HG03521 (cell line): ENCODE data around the gene CALY.

ENCODE experiments used
- ATAC-seq: cut with Tn5 transposase; IDR thresholded peaks from one replicate; pipeline ENCODE4 v1.9.1; 2021; ENCODE audit warnings: mild to moderate bottlenecking, moderate library complexity; ENCODE audit not compliant: unreplicated experiment

Gene CALY

DNA sequence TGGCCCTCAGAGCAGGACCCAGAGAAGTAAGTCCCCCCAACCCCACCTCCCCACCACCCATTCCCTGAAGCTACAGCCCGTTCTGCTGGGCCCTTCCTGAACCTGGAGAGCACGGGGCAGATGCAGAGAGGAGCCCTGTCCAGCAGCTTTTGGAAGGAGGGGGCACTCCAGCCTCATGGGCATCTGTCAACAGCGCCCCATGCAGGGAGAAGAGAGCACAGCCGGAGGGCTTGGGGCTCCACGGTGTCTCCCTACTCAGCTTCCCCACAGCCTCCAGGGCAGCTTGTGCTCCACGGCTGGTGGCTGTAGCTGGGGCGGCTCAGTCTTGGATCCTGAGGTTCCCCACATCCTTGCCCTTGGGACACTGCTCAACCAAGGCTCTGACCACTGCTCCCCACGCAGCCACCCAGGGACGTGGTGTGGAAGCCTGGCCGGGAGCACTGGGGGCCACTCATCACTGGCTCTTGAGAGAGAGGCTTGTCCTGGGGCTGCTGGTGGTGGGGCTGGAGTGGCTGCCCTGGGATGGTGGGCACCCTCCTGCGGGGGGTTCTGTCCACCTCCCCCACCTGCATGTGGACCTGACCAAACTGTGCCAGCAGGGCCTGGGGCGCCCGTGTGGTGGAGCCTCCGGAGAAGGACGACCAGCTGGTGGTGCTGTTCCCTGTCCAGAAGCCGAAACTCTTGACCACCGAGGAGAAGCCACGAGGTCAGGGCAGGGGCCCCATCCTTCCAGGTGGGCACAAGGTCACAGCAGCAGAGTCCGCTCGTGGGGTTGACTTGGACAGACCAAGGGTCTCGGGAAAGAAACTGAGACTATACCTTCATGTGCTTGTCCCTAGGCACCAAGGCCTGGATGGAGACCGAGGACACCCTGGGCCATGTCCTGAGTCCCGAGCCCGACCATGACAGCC, 15.0 kb upstream of the CALY start:
- no peak for ATAC-seq

DNA sequence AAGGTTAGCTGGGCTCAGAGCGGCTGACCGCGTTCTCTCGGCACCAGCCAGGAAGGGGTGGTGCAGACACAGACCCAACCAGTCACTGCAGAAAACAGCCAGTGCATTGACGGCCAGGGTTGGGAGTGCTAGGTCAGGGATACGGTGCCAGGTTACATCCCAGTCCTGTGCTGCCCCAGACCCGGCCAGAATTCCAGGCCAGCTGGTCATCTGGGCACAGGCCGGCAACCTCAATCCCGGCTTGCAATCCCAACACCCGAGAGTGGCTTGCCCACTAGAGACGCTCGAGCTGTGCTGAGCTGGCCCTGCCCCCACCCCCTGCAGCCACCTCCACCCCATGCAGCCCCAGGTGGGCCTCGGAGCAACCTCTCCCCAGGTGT, 14.2 kb upstream of the CALY start:
- ATAC-seq = no peak

DNA sequence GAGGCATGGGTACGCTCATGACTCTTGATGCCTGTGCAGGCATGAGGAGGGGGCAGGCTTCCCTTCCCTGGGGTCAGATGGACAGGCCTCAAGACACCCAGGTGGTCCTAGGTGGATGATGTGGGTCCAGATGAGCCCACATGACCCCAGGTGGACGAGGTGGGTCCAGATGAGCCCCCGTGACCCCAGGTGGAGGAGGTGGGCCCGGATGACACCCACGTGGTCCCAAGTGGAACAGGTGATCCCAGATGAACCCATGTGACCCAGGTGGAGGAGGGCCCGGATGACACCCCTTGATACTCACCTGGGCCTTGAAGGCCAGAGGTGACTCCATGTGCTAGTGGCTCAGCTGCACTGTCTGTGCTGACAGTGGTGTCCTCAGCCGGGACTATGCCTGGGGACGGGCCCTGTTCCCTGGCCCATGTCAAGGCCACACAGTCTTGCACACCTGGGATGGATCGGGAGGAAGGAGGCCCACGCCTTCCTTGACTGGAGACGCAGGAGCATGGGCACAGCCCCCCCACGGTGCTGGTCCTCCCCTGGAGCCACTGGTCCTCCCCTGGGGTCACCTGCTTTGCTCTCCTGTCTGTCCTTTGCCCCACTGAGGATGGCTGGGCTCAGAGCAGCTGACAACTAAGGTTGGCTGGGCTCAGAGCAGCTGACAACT, 13.7 kb upstream of the CALY start:
- ATAC-seq = no peak

DNA sequence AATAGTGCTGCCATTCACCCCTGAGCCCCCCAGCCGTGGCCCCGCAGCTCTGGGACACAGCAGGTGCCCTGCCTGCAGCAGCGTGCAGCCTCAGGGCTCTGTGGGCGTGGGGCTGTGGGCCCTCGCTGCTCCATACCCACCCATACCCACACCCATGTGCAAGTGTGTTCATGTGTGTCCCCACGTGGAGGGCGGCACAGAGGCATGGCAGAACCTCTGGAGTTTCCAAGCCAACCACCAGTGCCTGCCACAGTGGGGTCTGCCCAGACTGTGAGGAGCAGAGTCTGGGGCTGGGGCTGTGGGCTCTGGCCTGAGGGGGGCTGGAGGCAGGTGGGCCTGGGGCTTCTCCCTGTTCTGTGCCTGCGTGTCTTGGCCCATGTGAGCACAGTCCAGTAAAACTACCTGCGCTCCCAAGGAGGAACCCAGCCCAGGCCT, 12.9 kb upstream of the CALY start:
- ATAC-seq = no peak

DNA sequence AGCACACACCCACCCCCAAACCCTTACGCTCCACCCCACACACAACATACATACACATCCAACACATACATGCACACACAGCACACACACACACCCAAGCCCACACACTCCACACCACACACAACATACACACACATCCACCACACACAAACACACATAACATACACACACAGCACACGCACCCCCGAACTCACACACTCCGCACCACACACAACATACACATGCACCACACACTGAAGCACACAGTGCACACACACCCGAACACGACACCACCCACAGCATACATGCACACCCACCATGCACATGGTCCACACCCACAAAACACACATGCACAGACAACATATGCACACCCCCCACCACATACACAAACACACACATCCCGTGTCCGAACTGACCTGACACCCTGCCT, 12.5 kb upstream of the CALY start:
- ATAC-seq = no peak

DNA sequence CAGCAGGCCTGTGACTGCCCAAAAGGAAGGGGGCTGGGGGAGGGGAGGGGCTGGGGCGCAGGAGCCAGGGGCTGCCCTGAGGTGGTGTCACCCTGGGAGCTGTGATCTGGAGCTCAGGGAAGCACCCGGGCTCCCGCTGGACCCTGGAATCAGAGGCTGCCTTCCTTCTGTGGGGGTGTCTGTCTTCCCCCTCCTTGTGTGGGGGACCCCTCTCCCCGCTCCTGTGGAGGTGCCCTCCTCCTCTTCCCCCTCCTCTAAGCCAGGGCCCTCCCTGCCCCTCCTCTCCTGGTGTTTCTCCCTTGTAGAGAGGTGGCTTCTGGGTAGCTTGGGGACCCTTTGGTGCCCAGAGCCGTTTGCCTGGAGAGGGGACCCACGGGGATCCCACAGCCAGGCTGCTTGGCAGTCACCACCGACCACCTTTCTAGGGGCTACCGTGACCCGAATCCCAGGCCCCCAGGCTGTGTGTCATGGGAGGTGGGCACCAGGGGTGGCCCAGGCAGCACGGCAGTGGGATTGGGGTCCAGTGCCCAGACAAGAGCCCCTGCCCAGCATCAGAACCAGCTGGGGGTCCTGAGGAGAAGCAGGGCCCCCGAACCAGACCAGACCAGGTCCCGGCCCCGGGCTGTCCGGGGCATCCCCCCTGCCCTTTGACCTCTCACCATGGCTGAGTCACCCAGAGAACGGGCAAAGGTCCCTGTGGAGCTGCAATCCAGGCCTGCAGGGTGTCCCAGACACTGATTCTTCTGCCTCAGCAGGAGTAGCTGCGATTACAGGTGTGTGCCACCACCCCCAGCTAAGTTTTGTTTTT, 11.2 kb upstream of the CALY start:
- no peak for ATAC-seq

DNA sequence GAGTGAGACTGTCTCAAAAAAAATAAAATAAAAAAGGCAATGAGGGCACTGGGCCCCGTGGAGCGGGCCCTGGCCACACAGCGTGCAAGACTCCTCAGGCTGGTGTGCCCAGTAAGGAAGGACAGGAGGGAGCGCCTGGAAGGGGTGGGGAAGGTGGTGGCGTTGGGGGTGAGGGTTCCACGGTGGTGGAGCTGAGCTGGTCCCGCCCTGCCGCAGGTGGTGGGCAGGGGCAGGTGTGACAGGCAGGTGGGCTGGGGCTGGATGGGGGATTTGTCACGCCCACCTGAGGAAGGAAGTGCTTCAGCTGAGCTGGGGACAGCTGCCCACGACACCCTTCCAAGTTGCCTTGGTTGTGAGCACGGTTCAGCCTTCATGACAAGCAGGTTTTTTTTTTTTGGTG, 9.7 kb upstream of the CALY start:
- no peak for ATAC-seq

DNA sequence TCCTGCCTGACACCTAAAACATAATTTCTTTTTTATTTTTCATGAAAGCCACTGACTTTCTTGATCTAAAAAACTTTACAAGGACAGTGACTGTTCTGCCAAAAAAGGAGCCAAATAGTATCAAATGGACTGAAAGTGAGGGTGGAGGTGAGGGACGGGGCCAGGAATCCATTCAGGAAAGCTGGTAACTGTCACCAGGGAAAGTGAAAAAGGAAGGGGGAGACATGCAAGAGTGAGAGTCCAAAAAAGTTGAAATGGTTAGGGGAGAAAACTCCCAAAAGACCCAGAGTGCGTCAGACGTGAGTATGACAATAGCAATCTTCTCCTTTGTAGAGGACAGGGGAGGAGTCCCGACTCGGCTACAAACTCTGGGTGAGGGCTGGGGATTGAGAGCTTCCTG, 7.5 kb upstream of the CALY start:
- no peak for ATAC-seq

DNA sequence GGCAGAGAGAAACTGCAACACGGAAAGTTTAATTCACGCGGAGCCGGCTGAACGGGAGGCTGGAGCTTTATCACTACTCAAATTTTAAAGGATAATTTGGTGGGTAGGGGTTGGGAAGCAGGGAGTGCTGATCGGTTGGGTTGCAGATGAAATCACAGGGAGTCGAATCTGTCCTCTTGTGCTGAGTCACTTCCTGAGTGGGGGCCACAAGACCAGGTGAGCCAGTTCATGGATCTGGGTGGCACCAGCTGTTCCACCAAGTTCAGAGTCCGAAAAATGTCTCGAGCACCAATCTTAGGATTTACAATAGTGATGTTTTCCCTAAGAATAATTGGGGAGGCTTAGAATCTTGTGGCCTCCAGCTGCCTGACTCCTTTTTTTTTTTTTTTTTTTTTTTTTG, 6.9 kb upstream of the CALY start:
- no peak for ATAC-seq

DNA sequence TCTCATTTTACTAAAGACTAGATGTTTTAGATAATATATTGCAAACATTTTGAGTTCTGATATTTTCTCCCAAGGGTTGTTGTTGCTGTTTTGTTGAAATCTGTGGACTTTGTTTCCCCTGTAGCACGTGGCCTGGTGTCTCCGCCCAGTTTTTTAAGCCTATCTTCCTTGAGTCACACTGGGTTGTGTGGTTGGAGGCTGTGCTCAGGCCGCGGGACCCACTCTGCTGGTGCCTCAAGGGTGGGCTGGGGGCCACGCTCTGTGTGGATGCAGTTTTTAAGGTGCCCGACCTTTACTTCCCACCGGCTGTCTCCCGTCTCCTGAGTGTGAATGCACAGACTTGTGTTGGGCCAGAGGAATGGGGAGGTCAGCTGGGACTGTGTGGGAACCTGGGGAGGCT, 6.2 kb upstream of the CALY start:
- ATAC-seq = no peak

DNA sequence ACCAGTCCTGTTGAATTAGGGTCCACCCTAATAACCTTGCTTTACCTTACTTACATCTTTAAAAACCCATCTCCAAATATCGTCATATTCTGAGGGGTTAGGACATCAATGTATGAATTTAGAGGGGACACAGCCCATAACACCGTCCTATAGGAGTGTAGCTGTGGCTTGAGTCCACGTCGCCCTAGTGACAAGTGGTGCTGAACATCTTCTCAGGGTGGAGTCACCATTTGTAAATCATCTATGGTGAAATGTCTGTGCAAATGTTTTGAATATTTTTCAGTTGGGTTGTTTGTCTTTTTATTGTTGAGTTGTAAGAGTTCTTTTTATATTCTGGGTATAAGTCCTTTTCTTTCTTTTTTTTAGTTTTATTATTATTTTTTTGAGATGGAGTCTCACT, 5.3 kb upstream of the CALY start:
- ATAC-seq = no peak

DNA sequence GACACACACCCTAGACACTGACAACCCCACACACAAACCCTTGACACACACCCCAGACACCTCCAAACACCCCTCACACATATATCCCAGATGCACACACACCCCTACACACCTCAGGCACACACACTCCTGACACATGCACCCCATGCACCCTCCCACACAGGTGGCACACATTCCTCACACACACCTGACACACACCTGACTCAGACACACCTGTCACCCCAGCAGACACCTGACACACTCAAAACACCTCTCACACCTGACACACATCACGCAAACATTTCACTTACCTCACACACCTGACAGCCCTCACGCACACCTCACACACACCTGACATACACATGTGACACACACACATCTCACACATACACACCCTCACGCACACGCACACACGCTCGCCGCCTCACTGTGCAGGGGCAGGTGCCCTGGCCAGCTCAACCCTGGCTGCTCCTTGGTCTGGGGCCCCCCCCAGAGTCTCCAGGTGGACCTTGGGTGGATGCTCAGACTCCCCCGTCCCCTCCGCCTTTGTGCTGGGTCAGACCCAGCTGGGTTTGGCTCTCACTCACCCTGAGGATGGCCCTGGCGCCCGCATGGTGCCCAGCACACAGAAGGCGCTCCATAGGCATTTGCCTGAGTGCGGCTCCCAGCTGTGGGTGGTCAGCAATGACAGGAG, 3.1 kb upstream of the CALY start:
- ATAC-seq = no peak

DNA sequence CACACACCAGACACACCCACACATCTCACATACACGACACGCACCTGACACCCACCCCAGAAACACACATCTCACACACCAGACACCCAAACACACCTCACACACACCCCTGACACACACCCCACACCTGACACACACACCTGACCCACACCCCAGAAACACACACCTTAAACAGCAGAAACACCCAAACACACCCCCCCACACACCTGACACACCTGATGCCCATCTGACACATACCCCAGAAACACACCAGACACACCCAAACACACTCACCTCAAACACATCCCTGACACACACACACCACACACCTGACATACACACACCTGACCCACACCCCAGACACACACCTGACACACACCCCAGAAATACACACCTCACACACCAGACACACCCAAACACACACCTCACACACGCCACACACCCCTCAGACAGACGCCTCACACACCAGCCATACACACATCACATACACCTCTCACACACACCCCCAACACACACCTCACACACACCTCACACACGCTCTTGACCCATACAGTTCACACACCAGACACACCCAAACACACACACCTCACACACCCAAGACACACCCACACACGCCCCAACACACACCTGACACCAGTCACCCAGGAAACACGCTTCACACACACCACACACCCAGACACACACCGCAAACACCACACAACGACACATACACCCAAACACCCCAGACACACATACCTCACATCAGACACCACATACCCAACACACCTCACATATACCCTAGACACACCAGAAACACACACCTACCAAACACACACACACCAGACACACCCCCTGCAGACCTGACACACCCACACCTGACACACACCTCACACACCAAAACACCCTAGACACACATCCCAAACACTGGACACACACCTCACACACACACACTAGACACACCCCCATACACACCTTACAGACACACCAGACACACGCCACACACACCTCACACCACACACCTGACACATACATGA, 1.7 kb upstream of the CALY start:
- ATAC-seq = no peak

DNA sequence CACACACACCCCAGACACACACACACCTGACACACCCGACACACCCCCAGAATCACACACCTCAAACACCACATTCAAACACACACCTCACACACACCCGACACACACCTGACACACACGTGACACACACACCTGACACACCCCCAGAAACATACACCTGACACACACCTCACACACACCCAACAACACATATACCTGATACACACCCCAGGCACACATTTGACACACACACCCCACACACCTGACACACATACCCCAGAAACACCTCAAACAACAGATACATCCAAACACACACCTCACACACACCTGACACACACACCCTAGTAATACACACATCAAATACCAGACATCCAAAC, 652 bp upstream of the CALY start:
- ATAC-seq = no peak

DNA sequence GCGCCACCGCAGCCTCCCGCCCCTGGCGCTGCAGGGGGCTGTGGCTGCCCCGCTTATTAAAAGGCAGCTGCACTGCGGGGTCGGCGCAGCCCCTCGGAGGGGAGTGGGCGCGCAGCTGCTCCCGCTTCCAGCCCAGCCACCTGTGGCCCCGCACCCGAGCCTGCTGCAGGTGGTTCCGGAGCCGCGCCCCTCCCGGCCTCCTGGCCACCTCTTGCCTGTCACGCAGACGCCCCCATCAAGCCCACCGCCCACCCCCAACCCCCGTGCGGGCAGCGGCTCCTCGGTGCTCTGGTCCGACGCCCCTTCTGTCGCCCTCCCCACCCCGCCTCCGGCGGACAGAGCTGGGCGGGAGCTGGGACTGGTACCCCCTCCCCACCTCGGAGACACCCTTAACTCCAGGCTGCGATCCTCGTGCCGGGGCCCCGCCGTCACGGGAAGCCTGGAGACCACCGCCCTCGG, 549 bp downstream of the CALY start:
- no peak for ATAC-seq

DNA sequence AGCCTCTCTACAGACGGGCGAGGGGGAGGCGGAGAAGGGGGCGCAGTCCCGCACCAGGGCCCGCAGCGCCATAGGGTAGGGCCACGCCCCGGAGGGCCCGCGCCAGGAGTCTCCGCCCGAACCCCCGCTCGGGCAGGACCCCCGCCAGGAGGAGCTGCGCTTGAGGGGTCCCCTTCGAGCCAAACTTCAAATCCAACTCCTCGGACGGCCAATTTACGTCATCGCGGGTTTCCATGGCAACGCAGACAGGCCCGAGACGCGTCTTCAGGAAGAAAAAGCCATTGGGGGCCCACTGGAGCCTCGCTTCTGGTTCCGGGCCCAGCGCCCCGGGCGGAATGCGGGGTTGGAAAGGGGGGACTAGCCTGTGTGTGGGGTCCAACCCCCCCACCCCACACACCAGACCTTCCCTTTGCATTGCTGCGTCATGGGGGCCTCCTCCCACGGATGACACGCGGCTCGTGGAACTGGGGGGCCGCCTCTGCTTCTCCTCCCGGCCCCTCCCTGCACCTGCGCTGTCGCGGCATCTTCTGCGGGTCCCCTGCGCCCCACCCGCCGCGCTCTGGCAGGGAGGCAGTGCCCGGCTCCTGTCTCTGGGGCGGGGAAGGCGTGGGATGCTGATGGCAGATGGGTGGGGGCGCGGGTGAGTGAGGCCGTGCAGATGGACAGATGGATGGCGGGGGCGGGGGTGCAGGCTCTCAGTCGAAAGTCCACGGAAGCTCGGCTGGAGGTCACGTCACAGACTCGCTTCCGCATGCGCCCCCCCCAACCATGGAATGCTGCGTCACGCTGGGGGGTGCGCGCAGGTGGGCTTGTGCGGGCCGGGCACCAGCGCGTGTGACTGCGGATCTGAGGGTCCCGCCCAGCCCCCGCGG, 1.2 kb downstream of the CALY start:
- ATAC-seq = no peak

DNA sequence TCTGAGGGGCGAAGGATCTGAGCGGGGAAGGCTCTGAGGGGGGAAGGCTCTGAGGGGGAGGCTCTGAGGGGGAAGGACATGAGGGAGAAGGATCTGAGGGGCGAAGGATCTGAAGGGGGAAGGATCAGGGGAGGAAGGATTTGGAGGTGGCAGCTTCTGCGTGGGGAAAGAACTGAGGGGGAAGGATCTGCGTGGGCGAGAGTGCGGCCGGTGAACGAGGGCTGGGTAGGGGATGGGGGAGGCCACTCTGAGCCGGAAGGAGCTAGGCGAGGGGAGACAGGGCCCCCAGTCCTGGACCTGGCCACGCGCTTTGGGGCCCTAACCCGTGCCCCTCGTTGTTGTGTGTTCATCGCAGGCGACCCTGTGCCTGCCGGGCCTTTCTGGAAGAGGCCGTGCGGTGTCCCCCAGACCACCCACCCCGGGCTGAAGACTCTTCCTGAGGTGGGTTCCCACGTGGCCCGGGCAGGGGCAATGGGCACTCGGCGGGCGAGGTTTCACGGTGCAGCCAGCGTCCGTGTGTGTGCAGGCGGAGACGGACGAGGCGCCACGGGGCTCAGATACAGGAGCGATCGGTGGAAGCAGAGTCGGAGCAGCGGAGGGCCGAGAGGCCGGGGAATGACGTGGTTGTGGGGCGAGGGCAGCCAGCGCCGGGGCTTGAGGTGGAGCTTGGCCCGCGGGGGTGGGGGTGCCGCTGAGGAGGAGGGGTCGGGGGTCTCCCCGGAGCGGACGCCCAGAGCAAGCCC, 2.0 kb downstream of the CALY start:
- no peak for ATAC-seq
